ENCODE results near the gene MPC1L. TPM values are rescaled to one million over a fixed set of nuclear protein-coding genes. Genes with fewer than 3 reads are reported as not detected.

The MPC1L gene
- total RNA-seq: not detected in 2 replicates

DNA sequence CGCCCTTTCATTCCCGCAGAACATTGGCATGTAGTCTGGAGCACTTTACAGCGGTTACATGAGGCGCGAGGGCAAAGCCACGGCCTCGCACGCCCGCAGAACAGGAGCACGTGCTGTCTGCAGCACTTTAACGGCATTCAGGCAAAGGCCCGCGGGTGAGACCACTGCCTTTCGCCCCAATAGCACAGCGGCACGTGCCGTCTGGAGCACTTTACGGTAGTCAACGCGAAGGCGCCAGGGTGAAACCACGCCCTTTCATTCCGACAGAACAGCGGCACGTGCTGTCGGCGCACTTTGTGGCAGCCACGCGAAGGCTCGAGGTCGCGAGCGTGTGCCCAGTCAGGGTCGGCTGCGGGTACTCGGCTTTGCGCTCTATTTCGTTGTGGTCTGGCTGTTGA, at the start of gene MPC1L:
TSS of gene MPC1L (plus strand) at position 290 of the 398 bp plus-strand sequence. CDS start 138 bp downstream, outside the sequence.

DNA sequence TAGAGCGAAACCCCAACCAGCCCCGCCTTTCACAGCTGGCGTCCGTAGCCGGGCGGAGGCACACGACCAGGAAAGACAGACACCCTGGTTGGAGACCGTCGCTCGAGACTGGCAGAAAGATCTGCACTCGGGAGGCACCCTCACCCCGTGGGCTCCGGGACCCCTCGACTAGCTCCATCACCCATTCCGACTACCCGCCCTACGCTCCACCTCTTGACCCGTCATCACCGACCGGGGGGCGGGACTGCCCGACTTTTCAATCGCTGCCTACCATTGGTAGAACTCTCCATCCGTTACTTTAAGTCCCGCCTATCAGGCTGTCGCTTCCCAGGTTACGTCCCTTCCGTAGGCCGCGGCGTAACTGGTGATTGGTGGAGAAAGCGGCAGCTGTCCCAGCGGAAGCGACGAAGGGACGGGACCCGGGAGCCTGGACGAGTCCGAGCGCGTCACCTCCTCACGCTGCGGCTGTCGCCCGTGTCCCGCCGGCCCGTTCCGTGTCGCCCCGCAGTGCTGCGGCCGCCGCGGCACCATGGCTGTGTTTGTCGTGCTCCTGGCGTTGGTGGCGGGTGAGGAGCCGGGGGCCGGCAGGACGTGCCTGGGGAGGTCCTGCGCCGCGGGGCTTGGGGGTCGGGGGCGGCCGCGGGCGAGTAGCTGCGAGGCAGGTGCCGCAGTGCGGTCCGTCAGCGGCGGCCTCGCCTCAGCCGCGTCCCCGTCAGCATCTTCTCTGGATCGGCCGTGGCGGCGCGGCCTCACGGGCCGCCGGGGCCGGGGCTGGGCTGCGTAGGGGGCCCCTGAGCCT, 42.5 kb upstream of the MPC1L start, which contains the start of gene ATP6AP2:
TSS of gene ATP6AP2 (plus strand) at position 434 of the 799 bp plus-strand sequence. CDS start at position 530, 96 bp downstream.

DNA sequence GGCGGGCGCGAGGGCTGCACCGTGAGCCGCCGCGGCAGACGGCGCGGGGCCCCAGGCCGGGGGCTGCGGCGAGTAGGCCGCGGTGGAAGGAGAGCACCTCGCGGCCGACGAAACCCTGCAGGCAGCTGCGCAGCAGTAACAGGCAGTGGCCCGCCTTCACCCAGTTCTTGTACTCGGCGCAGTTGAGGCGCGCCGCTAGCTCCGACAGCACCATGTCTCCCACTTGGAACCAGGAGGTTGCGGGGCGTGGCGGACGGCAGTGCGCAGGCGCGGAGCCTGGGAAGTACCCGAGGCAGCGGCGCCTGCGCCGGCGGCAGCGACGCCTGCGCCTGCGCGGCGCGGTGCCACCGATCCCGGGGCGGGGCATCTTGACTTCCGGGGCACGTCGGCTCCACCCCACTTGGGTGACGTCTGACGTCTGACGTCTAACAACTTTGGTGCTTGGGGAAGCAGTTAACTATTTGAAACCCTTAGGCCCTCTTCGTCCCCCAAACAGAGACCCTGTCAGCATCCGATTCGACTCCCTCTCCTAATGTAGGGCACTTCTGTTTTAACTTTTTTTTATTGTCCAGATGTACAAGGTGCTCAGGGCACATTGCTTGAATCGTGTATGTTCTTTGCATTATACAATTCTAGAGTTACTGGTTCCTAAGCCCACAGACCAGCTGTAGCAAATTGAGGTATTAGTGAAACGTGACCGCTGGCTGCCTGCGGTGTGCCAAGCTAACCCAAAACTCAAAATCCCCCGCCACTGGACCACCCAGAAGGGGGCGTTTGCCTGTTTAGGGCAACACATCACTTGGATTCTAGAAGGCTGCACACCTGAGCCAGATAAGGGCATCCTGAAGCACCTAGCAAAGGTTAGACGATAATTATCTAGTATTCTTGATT, 24.3 kb downstream of the MPC1L start, which contains the start of gene CXorf38:
TSS of gene CXorf38 (minus strand) at position 255 of the 891 bp plus-strand sequence. CDS start at position 214, 41 bp downstream.

Other genes starting within 250 kb of the MPC1L start
- 69.3 and 139 TPM in 2 replicates for gene ATP6AP2, start 42.5 kb upstream of the MPC1L start, total RNA-seq
- gene CXorf38, start 24.1 kb downstream of the MPC1L start, total RNA-seq: 11.0 and 11.8 TPM in 2 replicates
- gene MED14, start 112.1 kb downstream of the MPC1L start, total RNA-seq: 11.5 and 38.8 TPM in 2 replicates

All from bladder microvascular endothelial cell (primary cell).